Measurements from ENCODE around the gene SLC49A3. TPM values are rescaled to one million over a fixed set of nuclear protein-coding genes. Genes with fewer than 3 reads are reported as not detected.

SLC49A3 gene
- total RNA-seq, 1 experiment from 2014 or later, result 0.20 TPM

DNA sequence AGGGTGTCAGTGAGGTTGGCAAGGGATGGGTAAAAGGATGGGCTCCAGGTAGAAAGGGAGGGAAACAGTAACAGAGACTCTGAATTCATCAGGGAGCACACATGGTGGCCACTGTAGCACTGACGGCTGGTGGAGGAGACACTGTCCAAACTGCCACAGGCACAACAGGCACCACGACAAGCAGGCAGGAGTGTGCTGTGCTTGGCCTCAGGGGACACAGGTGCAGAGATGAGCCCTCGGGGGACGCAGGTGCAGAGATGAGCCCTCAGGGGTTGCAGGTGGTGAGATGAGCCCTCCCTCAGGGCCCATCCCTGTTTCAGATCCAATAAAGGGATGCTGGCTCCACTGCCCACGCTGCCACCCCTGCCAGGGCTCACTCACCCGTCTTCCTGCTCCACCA, 56.0 kb downstream of the SLC49A3 start:
- no TSS peak for BruUV-seq (replicated peaks)
- Mint-ChIP-seq H3K4me1 (ENCODE audit: low read depth, unreplicated experiment) (no peaks in the 10 kb centered on the region), H3K36me3 (ENCODE audit: insufficient read depth, unreplicated experiment) (no peaks in the 10 kb centered on the region), H3K27ac (ENCODE audit: unreplicated experiment) (no peak overlapping the region), H3K27me3 (ENCODE audit: insufficient read depth, unreplicated experiment) (no peaks in the 10 kb centered on the region), H3K4me3 (ENCODE audit: unreplicated experiment) (no peak overlapping the region), H3K9me3 (ENCODE audit: unreplicated experiment) (peaks cover 14% of the 10 kb centered on the region)
- no peak overlapping the region for H3K4me3 ChIP-seq (ENCODE audit: low read depth, low read length)
- H3K4me1 ChIP-seq, result no peaks in the 10 kb centered on the region
- peak in 1 of 2 experiments; percentile 32 for DNase-seq
- TF ChIP-seq, protein P1, sequence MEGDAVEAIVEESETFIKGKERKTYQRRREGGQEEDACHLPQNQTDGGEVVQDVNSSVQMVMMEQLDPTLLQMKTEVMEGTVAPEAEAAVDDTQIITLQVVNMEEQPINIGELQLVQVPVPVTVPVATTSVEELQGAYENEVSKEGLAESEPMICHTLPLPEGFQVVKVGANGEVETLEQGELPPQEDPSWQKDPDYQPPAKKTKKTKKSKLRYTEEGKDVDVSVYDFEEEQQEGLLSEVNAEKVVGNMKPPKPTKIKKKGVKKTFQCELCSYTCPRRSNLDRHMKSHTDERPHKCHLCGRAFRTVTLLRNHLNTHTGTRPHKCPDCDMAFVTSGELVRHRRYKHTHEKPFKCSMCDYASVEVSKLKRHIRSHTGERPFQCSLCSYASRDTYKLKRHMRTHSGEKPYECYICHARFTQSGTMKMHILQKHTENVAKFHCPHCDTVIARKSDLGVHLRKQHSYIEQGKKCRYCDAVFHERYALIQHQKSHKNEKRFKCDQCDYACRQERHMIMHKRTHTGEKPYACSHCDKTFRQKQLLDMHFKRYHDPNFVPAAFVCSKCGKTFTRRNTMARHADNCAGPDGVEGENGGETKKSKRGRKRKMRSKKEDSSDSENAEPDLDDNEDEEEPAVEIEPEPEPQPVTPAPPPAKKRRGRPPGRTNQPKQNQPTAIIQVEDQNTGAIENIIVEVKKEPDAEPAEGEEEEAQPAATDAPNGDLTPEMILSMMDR (IDR thresholded peaks at IDR 0.05; ENCODE audit: insufficient read depth in 1 of 2, low read depth in 1 of 2, low read length in 1 of 2, severe bottlenecking in 1 of 2, unreplicated experiment in 1 of 2), result no peak
- POLR2A ChIA-PET, result no interaction called here
- H3K36me3 ChIP-seq (ENCODE audit: control insufficient read depth, insufficient read depth, low read length), result no peaks in the 10 kb centered on the region
- intact Hi-C loops (cut with micrococcal nuclease; ENCODE audit: unreplicated experiment), result no loop called here
- no peaks in the 10 kb centered on the region for H3K9me3 ChIP-seq
- no peaks in the 10 kb centered on the region for H3K27me3 ChIP-seq (replicated peaks; ENCODE audit: control insufficient read depth, insufficient read depth, low read length)
- CTCF ChIA-PET, result no interaction called here

GRCh38 chr4:632196-632790, 56.7 kb downstream of the SLC49A3 start:
- H3K4me1 ChIP-seq, result no peaks in the 10 kb centered on the region
- no peaks in the 10 kb centered on the region for H3K36me3 ChIP-seq (ENCODE audit: control insufficient read depth, insufficient read depth, low read length)
- Mint-ChIP-seq H3K4me1 (ENCODE audit: low read depth, unreplicated experiment) (no peaks in the 10 kb centered on the region), H3K27ac (ENCODE audit: unreplicated experiment) (no peak overlapping the region), H3K36me3 (ENCODE audit: insufficient read depth, unreplicated experiment) (no peaks in the 10 kb centered on the region), H3K9me3 (ENCODE audit: unreplicated experiment) (peaks cover 14% of the 10 kb centered on the region), H3K4me3 (ENCODE audit: unreplicated experiment) (no peak overlapping the region), H3K27me3 (ENCODE audit: insufficient read depth, unreplicated experiment) (no peaks in the 10 kb centered on the region)
- DNase-seq, result peak in 1 of 2 experiments; percentile 11
- no peak overlapping the region for H3K4me3 ChIP-seq (ENCODE audit: low read depth, low read length)
- ChIA-PET CTCF (no interaction called here), POLR2A (no interaction called here)
- H3K9me3 ChIP-seq, result no peaks in the 10 kb centered on the region
- no peaks in the 10 kb centered on the region for H3K27me3 ChIP-seq (replicated peaks; ENCODE audit: control insufficient read depth, insufficient read depth, low read length)
- TF ChIP-seq, protein P1 (IDR thresholded peaks at IDR 0.05; ENCODE audit: insufficient read depth in 1 of 2, low read depth in 1 of 2, low read length in 1 of 2, severe bottlenecking in 1 of 2, unreplicated experiment in 1 of 2), result no peak
- no TSS peak for BruUV-seq (replicated peaks)
- intact Hi-C loops (cut with micrococcal nuclease; ENCODE audit: unreplicated experiment), result no loop called here

Other genes starting within 250 kb of the SLC49A3 start
- 29.9 and 30.3 TPM in 2 replicates for gene ZNF721, start 190.0 kb downstream of the SLC49A3 start, total RNA-seq (2022)
- gene PIGG, start 189.9 kb downstream of the SLC49A3 start, total RNA-seq (2022), result 56.6 and 58.8 TPM in 2 replicates
- gene TMEM271, start 112.9 kb downstream of the SLC49A3 start, total RNA-seq (2022), result not detected in 2 replicates
- not detected in 2 replicates for gene PDE6B, start 63.6 kb downstream of the SLC49A3 start, total RNA-seq (2022)
- 244 and 257 TPM in 2 replicates for gene ATP5ME, start 14.9 kb downstream of the SLC49A3 start, total RNA-seq (2022)
- 17.1 and 21.8 TPM in 2 replicates for gene MYL5, start 14.6 kb downstream of the SLC49A3 start, total RNA-seq (2022)
- 36.6 and 38.0 TPM in 2 replicates for gene PCGF3, start 16.7 kb upstream of the SLC49A3 start, total RNA-seq (2022)
- gene CPLX1, start 137.0 kb upstream of the SLC49A3 start, total RNA-seq (2022), result 20.5 and 20.9 TPM in 2 replicates
- 126 TPM in 2 replicates for gene GAK, start 243.2 kb upstream of the SLC49A3 start, total RNA-seq (2022)
- 22.3 and 30.2 TPM in 2 replicates for gene TMEM175, start 243.3 kb upstream of the SLC49A3 start, total RNA-seq (2022)